Measurements from ENCODE around the gene IRF5.
"Not testable (repeated sequence)": the region's sequence is repeated elsewhere in the genome, so short reads cannot be mapped to it uniquely, and the experiment has no call there.

Gene IRF5

GRCh38 chr7:128906001-128906765 is 31.5 kb upstream of the IRF5 start:
- DNase-seq (ENCODE audit: low read depth in 2 of 2): no peak

DNA sequence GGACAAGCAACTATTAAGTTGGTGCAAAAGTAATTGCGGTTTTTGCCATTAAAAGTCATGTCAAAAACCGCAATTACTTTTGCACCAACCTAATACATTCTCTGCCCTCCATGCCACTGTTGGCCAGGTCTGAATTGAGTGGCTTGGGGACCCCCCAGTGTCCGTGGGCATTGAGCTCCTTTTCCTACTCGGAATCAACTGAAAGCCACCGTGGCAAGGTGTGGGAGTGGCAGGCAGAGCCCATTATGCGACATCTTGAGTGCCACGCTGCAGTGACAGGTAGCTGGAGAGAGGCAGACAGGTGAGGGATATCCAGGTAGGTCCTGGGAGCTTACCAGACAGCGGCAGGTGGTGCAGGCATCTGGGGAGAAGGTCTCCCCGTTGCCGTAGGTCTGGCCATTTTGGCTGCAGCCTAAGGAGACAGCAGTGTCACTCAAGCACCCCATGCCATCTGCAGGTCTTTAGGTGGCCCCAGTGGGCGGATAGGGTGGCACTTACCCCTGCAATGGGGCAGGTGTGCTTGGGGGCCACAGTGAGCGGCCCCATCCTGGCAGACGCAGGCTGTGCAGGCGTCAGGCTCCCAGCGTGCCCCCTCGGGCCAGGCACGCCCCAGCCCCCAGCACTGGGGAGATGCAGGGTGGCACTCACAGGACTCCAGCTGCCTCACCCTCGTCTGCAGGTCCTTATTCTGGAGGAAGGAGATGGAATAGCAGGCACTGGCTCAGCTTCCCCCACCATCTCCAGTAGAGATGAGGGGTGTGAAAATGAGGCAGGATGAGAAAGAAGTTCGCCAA is 30.8 kb upstream of the IRF5 start:
- no peak for DNase-seq (ENCODE audit: low read depth in 2 of 2)

GRCh38 chr7:128908750-128909624 is 28.7 kb upstream of the IRF5 start:
- DNase-seq (ENCODE audit: low read depth in 2 of 2): no peak

DNA sequence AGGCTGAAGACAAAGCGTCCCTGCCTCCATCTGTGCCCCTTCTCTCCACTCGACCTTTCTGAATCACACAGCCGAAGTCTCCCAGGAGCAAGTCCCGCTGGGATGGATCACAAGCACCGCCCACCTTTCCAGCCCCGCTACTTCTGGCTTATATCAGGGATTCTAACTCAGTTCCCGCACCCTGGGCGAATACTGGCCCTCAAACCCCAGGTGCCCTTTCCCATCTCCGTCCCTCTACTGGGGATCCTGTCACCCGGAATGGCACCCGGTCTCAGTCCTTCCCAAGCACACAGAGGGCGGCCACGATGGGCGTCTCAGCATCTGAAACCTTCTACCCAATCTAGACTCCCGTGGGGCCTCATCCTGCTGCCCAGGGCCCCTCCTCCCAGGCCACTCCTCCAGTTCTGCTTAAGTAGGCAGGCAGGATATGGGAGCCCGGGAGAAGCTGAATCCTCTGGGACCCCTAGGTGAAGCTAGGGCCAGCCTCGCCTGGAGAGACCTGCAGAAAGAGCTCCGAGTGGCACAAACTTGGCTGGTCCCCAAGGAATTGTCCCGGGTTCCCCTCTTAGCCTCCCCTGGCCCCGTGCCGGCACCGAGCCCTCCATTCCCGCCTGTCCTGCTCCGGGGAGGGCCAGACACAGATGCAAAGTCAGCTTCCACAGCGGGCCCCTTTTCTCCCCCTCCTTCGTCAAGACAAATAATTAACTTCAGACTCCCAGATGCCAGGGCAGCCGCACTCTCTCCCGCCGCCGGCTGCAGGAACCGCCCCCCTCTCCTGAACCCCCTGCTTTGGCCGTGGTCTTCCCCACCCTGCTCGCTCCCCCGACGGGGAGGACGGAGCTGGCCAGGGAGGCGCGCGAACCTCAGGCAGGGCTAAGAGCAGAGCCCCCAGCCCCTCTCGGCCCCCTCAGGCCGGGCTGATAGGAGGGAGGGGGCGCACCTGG is 27.8 kb upstream of the IRF5 start:
- no peak for DNase-seq (ENCODE audit: low read depth in 2 of 2)

GRCh38 chr7:128910569-128910945 is 27.2 kb upstream of the IRF5 start, which contains the start of gene KCP:
Gene KCP (minus strand): TSS chr7:128910709. CDS start chr7:128910676, 33 bp downstream.
- DNase-seq (ENCODE audit: low read depth in 2 of 2): no peak

- no peak for DNase-seq (ENCODE audit: low read depth in 2 of 2)
Observed at GRCh38 chr7:128911423-128912031, 26.2 kb upstream of the IRF5 start.

DNA sequence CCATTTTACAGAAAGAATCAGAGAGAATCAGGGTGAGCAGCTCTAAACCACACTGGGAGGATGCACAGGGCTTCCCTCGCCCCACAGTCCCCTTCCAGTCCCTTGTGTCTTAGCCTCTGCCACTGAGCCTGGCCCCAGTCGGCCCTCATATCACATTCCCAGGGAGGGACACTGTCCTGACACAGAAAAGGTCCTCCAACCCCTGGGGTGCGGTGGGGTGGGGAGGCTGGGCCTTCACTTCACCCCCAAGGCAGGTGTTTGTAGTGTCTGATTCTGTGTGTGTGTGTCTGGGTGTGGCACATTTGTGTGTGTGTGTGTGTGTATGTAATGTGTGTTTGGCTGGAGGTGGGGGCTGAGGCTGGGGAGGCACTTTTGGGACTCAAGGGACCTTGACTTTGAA is 25.4 kb upstream of the IRF5 start:
- DNase-seq (ENCODE audit: low read depth in 2 of 2): no peak

GRCh38 chr7:128912709-128913495 is 24.8 kb upstream of the IRF5 start:
- DNase-seq (ENCODE audit: low read depth in 2 of 2): not testable (repeated sequence)

GRCh38 chr7:128913870-128914565 is 23.7 kb upstream of the IRF5 start:
- DNase-seq (ENCODE audit: low read depth in 2 of 2): no peak

GRCh38 chr7:128914566-128915151 is 23.1 kb upstream of the IRF5 start:
- DNase-seq (ENCODE audit: low read depth in 2 of 2): no peak

DNA sequence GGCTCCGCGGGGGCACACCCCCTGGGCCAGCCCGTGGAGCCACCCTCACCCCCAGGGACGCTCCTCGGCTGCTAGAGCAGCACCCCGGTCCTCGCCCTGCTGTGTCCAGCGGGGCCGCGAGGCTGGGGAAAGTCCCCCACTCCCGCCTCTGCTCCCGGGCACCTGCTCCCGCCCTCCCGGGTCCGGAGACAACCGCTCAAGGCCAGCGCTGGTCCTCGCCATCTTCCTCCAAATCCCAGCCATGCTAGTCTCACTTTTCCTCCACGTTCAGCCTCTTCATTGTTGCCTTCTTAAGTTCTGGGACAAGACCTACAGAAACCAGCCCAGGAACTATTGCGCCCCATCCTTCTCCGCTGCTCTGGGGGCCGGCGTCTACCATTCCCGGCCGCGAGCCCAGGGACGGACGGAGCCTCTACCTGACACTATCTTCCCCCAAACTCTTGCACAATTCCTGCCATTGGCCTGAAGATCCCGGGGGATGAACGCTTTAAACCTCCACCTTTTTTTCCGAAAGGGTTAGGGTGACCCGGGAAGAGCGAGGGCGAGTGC is 22.4 kb upstream of the IRF5 start:
- DNase-seq (ENCODE audit: low read depth in 2 of 2): no peak

DNA sequence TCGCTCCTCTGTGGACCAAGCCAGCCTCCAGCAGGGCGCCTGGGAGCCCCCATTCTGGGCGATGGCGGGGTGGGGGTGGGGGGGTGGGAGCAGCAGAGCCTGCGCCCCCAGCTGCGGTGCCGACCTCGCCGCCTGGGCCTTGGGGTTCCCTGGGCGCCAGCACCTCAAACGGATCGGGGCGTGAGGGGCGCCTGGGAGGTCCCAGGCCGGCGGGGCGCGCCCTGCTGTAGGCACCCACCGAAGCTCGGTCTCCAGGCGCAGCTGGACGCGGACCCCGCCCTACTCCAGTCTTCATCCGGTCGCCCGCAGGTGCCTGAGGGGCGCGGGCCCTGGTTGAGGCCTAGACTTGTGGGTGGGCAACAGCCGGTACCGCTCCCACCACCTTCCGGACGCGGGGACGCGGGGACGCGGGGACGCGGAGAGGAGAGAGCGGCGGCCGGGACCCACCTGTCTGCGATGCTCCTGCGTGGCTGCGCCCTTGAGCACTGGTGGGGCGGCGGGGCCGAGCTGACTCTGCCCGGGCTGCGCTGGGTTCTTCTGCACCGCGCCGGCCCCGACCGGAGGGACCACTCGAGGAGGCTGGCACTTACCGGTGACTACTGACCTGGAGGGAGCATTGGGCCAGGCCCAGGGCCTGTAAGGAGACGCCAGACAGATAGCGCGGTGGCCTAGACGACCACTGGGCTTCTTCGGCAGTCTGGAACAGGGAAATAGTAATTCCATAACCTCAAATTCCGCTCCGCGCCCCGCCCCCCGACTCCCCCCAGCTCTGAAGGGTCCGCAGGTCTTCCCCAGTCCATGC is 21.7 kb upstream of the IRF5 start:
- DNase-seq (ENCODE audit: low read depth in 2 of 2): no peak

GRCh38 chr7:128916643-128916915 is 21.1 kb upstream of the IRF5 start:
- DNase-seq (ENCODE audit: low read depth in 2 of 2): no peak

DNA sequence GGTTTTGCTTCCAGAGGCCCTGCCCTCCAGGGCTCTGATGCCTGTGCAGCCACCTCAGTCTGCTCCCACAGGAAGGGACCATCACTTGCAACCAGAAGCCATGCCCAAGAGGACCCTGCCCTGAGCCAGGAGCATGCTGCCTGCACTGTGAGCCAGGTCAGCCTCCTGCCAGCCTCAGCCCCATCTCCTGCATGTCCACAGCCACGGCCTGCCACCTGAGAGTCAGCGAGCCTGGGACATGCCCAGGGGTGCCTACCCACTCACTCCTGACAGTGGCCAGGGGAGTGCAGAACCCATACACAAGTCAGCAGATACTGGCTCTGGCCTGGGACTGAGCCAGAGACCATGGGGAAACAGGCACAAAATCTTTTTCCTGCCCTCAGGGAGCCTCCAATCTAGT is 20.6 kb upstream of the IRF5 start:
- DNase-seq (ENCODE audit: low read depth in 2 of 2): no peak

- DNase-seq (ENCODE audit: low read depth in 2 of 2): no peak
Observed at GRCh38 chr7:128918016-128918665, 19.6 kb upstream of the IRF5 start.

DNA sequence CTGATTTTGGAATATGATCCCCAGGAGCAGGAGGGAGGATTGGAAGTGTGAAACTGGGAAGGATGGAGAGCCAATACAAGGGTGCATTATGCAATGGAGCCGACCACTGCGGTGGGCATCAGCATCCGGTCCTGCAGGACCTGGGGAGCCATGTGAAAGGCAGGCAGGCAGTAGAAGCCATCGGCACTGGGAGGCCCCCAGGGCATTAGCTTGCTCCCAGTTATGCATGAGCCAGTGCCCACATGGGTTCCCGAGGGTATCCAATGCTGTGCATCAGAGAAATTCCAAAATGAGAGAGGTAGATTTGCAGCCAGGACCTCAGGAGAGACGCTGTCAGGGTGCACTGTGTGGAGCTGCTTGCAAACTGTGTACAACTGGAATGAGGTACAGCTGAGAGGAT is 18.5 kb upstream of the IRF5 start:
- DNase-seq (ENCODE audit: low read depth in 2 of 2): no peak
